Endometrium (tissue), 2 donors: Measurements from ENCODE around the gene SBF2.
"Not testable (repeated sequence)": the region's sequence is repeated elsewhere in the genome, so short reads cannot be mapped to it uniquely, and the experiment has no call there.

Experiments used
- FAIRE-seq: peaks from 2 replicates; lab custom pipeline; 2012; peaks lifted over from hg19 to GRCh38; lab: Jason Lieb, UNC
- donor health status: control.
- donor health status: control.

The SBF2 gene

DNA sequence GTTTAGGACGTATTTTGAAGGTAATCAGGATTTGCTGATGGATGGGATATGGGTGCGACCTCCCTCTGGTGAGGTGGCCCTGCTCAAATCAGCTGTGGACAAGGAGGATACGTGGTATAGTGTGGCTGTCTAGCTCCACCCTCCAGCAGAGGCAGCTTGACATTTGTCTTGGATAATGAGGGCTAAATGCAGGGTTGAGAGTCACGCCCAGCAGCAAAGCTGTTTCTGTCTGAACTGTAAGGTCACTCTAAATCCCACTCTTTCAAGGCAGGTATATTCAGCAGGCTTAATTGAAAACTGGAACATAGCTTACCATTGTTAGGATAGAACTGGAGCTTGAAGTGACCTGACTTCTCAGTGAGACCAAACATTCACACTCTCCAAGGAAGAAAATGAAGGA is 531.5 kb downstream of the SBF2 start:
- no peak for FAIRE-seq

DNA sequence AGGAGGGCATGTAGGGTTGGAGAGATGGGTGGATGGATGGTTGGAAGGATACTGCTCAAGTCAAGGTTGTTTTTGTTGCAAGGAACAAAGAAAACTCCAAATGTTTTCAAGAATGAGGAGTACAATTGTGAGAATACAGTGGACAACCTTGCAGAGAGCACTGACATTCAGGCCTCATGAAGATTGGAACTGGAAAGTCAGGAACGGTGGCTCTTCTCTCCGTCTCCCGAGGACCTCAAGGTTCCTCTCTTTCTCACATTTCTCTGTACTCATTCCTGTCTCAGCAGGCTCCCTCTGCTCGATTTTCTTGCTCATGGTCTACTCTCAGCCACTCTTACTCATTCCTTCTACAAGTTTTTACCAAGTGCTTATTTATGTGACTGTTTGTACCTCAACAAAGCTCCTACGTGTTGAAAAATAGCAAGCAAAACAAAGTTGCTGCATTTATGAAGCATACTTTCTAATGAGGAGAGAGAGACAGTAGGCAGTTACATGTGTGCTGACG is 532.5 kb downstream of the SBF2 start:
- FAIRE-seq = no peak

DNA sequence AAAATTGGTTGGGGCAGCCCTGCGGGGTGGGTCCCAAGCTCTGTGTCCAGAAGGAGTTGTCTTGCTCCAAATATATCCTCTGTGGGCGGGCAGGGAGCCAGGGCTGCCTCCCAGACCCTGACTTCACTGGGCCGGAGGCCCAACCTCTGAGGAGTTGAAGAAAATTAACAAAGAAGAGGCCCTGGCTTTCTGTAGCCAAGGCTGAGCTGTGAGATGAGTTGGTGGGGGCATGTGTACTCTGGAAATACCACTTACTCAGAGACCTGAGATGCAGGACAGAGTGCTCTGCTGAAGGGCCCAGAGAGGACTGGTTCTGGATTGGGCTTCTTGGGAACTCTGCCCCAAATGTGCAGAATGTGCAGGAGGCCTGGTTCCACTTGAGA is 533.8 kb downstream of the SBF2 start:
- FAIRE-seq = no peak

DNA sequence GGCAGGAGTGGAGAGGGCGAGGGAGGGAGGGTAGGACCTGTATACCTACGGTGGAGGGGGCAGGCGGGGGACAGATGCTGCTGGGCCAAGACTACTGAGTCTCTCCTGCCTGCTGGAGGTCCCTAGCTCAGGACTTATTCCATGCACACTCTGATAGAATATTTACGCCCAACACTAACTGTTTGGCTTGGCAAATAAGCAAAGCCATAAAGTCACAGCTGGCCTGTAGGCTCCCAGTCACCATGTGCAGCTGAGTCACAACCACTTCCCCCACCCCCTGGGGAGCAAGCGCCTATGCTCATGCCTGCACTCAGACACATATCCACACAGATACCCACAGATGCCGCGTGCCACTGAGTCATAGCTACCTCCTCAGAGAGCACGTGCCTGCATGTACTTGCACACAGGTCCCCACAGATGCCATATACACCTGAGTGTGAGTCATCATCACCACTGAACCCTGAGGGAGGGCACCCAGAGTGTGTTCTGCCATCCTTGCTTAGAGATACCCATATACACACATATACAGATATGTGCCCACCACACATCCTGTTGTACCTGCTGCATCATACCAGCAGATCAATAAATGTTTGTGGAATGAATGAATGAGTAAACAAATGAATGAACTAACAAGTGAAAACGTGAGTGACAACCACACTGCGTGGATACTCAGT is 534.4 kb downstream of the SBF2 start:
- peak; percentile 33 for FAIRE-seq

DNA sequence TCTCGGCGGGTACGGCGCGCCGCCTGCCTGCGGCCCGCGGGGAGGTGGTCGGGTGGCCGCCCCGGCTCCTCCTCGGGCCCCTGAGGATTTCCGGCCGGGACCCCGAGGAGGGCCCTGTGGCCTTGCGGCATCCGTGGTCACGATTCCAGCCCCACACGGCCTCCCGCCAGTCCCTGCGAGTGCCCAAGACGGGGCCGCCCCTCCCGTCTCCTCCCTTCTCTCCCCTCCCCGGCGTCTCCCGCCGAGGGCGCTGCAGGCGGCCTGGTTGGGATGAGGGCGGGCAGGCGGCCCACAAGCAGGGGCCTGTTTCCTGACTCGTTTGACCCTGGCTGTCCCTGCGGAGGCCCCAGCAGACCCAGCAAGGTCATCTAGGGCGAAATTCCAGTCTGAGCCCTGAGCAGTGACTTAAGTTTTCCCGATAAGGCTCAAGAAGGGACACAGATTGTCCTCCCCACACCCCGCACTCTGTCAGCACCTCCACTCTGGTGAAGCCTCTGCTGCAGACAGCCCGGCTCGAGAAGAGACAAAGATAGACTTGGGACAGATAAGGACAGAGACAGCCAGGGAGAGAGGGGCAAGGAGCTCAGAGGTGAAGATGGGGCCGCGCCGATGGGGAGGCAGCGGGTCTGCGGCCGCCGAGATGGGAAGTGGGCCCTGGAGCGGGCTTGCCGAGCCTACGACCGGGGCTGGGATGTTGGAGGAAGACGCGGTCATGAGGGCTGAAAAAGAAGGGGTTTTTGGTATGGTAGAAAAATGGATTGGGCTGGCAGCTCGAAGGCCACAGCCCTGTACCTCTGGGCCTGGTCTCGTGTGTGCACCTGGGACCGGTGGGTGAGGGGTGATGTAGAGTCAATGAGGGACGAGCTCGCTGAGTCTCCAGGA is 535.1 kb downstream of the SBF2 start:
- FAIRE-seq = no peak

DNA sequence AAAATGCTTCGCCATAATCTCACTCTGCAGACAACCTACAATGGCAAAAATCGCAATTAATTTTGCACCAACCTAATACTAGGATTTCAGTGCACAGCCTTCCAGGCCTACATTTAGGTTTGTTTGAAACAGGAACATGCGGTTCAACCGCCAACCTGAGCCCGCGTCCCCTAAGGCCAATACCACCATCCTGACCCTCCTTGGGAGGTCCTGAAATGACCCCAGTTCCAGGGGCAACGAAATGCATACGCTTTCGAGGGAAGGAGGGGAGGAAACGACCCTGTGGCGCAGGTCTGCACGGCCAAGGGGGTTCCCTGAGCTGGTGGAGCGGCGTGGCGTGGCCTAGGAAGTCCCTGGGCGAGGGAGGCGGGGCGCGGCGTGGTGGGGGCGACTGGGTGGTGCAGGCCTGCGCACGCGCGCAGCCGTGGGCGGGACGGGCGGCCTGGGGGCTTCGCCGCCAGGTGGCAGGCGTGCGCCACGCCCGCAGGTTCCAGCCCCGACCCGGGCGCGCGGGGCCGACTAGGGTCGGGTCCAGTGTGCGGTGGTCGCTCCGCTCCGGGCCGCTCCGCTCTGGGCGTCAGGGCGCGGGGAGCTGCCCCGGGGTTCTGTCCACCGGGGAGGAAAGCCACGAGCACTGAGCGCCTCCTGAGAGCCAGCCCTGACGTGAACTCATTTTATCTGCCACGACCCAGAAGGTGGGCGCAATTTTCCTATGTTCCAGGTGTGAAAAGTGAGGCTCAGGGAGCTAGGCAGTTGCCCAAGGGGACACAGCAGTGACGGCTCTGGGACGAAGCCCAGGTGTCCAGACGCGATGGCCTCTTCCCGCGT is 536.0 kb downstream of the SBF2 start:
- FAIRE-seq = no peak

DNA sequence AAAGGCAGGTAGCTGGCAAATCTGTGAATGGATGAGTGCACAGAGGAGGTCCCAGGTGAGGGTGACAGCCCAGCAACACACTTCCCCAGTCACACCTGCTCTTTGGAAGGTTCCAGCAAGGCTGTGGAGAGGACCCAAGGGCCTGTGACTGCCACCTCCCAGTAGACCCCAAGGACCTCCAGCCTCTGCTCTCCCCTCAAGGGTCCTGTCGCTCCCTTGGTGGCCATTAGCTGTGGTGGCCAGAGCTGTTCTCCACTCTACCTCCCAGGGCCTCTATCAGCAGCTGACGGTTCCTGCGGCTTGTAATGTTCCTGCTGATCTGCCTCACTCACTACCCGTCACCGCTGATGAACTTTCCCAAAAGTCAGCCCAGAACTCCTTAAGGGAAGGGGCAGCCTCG is 537.1 kb downstream of the SBF2 start:
- no peak for FAIRE-seq

DNA sequence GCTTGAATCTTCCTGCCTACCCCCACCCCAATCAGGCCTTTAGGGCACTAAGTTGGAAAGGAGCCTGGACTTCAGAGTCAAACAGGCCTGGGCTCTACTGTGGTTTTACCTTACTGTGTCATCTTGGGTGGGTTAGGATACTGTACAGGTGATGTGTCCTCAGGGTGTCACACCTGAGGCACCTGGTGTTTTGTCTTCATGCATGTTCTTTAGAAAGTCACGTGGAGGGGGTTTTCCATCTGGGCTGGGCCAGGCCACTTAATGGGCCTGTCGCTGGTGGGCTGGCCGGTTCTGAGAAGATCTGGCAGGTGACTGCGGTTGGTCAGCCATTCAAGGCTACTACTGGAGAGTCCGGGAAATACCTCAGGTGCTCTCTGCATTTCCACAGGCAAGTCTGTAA is 537.6 kb downstream of the SBF2 start:
- no peak for FAIRE-seq

DNA sequence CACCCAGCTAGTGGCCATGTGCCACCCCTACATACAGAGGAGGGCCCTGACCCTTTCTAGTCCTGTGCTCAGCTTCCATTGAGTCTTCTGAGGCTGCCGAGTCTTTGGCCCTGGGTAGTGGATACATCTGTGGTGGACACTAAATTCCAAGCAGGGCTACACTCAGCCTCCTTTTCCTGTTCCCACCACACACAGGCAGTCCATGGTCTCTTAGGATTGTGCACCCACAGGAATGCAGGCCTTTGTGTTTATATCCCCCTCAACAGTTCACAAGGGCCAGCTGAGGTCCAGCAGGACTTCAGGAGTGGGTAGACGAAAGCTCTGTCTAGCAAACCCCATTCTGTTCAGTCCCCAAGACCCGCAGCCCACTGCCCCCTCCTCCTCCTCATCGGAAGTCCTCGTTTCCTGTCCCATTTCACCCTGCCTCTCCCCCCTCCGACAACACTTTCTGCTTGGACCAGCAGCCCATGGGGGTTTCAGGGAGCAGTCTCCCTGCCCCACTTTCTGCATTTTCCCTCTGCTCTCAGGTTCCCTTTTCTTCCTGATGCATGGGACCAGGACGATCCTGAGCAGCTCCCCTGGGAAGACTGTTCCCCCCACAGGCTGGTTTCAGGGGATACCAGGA is 538.3 kb downstream of the SBF2 start:
- FAIRE-seq = no peak

DNA sequence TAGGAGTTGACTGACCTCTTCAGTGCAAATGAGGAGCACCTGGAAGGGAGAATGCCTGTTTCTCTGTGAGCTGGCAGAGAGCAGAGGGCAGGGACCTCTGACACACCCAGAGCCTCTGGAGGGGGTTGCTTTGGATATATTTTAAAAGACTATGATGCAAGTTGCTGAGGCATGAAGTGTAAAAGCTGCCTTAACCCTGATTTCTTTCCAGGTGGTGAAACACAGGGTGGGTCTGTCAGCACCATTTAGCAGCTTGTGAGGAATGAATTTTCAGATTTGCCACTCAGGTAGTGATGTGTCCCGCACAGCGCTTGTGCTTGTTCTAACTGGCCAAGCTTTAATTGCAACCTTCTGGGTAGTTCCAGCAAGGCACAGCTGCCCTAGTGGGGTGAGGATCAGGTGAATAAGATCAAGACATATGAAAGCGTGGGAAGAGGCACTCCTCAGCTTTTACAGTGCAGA is 540.0 kb downstream of the SBF2 start:
- no peak for FAIRE-seq

DNA sequence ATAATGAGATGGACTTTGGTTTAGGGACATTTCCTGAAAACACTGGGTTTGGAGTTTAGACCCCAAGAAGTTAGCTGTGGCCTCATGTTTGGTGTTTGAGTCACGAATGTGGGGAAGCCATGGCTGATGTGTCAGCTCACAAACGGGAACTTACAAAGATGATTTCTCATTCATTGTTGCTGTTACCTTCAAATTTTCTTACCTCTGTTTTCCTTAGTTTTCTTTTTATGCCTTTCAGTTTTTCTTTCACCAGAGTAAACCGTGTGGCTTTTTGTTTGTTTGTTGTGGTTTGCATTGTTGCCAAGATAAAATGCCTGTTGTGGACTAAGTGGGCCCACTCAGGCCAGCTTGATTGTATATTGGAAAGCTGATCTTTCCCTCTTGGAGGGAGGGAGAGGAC is 541.0 kb downstream of the SBF2 start:
- no peak for FAIRE-seq

DNA sequence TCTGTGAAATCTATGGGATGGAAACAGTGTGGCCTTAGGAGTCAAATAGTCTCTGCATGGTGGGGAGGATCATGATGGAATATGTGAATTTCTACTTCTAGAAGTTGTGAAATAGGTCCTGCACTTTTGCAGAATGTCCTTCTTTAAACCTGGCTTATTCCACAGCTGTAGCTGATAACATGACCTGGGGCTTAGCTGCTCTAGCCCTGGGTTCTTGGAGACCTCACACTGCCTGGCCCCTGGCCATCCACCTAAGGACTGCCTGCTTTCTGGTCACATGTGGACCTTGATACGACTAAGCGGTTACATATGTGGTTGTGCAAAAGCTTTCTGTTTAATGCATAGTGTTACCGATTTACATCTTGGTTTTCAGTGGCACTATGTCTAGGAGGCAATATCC is 541.9 kb downstream of the SBF2 start:
- FAIRE-seq = no peak

DNA sequence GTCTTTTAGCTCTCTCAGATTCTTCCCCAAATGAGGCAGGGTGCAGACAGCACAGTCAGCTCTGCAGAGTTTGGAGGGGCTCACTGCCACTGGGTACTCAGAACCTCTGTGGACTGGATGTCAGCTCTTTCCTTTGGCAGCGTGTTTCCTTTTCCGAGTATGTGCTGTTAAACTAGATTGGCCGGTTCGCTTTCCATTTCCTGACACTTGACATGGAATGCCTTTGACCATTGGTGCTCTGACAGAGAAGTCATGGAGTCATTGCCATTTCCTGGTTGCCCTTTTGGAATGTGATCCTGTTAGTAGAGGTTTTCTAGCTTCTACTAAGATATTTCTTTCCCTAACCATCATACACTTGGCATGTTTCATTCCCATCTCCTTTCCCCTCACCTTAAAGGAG is 543.5 kb downstream of the SBF2 start:
- no peak for FAIRE-seq

DNA sequence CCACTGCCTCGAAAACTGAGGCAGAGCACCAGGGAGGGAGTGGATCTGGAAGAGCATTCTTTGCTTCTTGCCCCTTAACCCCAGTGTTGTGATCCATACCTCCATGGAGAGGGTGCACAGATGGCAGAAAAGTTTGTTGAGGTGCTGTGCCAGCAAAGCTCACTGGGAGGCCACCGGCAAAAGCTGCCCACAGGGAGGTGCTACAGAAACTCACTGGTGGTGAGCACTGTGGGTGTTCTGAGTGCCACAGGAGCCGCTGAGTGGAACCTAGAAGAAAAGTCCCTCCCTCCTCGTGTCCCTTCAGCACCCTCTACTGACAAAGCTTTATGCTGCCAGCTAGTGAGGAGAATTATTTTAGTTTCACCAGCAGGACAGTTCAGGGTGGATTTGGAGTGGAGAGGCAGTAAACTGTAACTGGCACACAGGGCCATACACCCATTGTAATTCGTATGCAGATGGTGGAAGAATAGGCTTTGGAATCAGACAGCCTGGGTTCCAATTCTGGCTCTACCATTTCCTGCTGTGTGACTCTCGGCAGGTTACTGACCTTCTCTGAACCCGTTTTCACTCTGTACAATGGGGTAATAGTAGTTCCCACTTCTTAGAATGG is 545.6 kb downstream of the SBF2 start:
- no peak for FAIRE-seq

DNA sequence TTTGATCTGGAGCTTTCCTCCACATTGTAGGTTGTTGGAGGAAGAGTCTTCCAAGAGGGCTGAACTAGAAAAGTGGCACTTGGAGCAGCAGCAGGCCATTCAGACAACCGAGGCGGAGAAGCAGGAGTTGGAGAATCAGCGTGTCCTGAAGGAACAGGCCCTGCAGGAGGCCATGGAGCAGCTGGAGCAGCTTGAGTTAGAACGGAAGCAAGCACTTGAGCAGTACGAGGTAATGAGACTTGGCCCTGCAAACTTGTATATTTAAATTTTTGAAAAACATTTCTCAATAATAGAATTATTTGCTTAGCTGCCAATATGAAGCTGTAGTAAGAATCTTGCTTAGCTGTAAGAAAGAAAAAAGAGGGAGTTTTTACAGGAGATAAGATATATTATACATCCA is 546.2 kb downstream of the SBF2 start:
- FAIRE-seq = no peak

DNA sequence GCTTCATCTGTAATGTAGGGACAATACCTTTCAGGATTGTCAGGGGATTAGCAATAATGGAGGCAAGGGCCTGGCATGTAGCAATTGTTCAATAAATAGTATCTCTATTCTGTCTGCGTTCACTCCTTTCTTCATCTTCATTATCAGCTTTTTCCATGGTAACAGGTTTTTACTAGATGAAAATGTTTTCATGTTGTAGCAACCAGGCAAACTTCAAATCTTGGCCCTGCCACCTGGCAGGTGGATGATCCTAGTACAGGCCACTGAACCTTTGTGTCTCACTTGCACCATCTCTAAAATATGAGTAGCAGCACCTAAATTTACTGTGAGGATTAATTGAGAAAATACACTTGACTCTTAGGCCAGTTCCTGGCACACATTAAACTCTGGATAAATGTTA is 546.8 kb downstream of the SBF2 start:
- FAIRE-seq = no peak

DNA sequence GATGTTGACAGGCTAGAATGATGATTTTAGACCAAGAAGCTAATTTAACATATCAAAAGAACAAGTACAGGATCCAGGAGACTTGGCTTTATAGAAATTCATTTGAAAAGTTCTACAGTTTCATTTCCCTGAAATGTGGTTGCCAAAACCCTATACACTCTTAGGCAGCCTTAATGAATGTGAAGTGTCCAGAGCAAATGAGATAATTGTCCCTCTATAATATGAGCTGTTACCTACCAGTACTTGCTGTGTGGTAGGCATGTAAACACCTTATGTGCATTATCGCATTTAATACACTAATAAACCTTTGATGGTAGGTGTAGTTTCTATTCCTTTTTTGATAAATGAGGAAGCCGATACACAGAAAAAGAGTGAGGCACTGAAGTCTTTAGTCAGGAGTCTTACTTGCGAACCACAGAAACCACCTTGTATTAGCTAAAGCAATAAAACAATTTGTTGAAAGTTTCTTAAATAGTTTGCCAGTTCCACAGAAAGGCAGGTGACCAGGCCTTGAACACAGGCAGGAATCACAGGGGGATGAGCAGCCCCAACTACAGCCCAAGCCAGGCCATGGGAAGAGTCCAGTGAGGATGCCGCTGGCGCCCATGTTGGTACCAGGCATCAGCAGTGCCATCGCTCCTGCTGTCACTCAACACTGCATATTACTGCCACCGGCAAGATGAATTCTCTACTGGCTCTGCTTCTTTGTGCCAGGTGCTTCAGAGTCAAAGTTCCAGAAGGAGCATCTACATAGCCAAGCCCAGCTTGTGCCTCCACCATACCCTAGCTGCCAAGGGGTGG is 548.4 kb downstream of the SBF2 start:
- no peak for FAIRE-seq

DNA sequence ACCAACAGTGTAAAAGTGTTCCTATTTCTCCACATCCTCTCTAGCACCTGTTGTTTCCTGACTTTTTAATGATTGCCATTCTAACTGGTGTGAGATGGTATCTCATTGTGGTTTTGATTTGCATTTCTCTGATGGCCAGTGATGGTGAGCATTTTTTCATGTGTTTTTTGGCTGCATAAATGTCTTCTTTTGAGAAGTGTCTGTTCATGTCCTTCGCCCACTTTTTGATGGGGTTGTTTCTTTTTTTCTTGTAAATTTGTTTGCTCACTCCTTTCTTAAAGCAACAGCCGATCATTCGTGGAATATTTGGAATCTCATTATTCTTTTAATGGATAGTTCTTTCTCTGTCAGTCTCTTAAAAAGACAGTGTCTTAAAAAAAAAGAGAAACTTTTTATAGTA is 550.5 kb downstream of the SBF2 start:
- not testable (repeated sequence) for FAIRE-seq

DNA sequence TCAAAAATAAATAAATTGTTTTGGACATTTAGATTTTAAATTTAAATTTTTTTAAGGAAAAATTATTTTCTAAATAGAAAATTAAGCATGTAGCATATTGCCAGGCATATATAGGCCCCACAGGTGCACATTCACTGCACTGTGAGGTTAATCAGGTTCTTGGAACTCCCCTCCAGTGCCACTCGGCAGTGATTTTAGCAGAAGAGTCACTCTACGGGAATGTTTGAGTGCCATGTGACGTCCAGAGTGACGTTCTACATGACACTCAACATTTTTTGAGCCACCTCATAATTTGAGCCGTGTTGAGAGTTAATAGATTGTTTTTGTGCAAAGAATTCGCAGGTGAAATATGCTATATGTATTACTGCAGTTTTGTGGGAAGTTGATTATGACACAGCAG is 552.8 kb downstream of the SBF2 start:
- no peak for FAIRE-seq

DNA sequence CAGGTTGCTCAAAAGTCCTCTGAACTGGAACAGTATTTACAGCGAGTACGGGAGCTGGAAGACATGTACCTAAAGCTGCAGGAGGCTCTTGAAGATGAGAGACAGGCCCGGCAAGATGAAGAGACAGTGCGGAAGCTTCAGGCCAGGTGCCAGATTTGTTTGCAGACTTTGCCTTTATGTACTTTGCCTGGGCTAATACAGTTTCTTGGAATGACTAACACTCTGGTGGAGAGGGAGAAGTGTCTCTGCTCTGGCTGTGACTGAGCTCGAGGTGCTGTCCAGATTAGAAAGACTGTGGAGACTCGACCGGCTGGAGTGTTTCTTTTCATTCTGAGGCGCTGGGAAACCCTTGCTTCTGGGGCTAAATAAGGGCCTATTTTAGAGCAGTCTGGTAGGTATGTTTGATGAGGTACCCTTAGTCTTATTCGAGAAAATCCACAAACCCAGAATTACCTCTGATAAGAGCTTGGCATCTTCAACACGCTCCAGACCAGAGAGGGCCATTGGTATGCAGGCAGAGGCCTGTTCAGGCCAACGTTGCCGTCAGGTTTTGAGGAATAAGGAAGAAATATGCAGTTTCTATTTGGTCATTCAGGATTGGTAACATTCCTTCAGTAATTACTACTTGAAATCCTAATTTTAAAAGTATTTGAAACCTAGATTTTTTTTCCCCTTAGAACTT is 553.7 kb downstream of the SBF2 start:
- no peak for FAIRE-seq
